SIG-M5 treated with dmso at 0.1 percent for 504 hours (cell line): ENCODE results near the gene ADAD2.
A peak's percentile ranks its signal among the peaks of the same experiment; 100 is the strongest.

ENCODE experiments used
- DNase-seq: peaks from one replicate; lab custom pipeline; 2025; ENCODE audit not compliant: unreplicated experiment; lab: John Stamatoyannopoulos, UW

Gene ADAD2

DNA sequence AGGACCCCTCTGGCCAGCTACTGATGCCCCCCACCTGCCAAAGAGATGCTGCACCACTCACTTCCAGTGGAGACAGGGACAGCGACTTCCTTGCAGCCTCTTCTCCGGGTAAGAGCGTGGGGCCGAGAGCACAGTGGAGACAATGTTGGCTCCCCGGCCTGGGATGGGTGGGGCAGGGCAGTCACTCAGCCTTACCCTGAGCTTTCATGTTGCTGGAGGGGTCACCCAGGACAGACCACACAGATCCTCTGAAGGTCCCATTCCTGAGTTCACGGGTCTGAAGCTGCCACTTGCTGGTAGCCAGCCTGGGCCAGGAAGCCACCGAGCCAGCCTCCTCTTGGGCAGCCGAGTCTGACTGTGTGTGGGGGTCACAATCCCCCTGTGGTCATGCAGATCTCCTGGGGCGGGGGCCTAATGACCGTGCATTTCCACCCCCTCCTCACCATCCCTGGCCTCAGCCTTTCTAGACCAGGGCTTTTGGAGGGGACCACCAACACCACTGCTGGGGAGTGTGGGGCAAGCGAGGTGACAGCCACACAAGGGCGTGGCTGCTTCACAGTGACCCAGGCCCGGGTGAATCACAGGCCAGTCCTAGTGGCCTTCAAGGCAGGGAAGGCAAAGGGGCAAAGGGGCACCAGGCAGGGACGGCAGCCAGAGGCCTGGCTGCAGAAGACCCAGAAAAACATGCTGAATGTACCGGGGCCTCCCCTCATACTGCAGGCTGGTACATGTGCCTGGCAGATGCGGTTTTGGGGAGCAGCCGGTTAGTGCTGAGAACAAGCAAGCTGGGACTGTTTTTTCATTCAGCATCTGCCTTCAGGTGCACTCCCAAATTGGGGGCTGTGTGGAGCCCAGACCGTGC is 14.5 kb upstream of the ADAD2 start:
- DNase-seq = no peak

GRCh38 chr16:84177741-84178073 is 13.2 kb upstream of the ADAD2 start:
- no peak for DNase-seq

DNA sequence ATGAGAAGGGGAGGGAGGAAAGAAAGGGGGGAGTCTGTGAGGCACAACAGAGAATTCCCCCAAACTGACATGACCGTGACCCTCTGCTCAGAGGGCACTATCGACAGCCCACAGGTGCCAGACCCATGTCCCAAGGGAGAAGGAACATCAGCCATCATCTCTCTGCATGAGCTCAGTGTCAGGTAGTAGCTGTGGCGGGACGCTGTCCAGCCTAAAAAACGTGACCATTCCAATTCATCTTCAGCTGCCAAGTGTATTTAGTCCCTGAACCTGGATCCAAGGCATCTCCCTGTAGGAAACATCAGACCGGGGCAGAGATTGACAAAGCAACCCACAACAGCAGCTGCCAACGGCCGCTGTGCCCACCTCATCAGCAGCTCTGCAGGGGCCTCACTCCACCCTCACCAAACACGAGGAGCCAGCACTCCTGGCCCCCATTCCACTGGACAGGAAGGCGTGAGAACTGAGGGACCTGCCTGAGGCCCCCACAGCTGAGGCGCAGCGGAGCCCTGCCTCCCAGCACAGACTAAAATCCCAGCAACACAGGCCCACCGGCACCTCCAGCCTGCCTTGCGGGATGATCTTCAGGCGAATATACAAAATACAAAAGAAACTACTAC is 12.7 kb upstream of the ADAD2 start:
- DNase-seq = no peak

- no peak for DNase-seq
These were observed 11.9 kb upstream of the ADAD2 start for GRCh38 chr16:84178892-84179611.

DNA sequence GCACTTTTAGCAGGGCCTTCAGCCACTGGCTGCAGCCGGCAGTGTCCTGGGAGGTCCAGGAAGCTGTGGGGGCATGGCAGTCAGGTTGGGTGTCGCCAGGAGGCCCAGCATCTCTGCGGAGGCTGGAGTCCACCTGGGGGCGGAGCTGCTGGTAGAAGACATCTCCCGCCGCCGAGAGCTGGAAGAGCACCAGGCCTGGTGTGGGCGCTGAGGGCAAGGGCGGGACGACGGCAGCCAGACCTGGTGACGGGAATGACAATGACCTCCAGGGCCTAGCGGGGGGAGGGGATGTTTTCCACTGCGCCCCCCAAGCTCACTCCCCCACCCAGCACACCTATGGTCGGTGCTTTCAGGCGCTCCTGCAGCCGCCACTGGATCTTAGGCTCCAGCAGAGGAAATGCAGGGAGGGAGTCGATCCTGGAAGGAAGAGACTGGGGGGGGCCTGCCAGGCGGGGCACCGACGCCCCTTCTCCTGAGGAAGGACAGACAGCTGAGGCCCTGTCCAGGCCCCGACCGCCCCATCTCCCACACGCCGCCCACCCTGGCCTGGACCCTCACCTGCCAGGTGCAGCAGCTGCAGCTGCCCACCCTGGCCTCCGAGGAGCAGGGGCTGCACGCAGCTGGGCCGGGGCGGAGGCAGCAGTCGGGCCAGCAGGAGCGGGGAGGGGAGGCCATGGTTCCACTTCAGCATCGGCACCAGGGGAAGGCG is 11.2 kb upstream of the ADAD2 start:
- DNase-seq = no peak

DNA sequence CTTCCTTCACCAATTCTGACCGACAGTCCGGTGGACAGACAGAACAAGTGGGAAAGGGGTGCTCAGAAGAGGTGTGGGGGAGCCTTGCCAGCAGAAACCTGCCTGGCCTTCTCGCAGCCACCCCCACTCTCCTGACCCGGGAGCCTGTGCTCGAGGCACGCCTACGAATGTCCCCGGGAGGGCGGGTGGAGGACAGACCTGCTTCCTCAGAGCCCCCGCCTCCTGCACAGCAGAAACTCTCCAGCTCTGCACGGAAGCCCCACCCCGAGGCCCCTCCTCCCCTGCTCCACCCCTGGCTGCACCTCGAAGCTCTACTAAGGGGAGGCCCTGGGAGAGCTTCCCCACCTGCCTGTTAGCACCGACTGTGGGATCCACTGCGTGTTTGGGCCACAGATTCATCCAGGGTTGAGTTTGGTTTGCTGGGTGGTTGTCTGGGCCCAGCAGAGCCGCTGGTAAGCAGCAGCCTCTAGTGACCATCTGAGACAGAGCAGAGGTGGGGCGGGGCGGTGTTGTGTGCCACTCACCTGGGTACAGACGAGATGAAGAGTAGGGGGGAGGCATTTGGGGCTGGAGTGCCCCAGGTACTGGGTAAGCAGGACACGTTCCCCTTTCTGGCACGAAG is 10.3 kb upstream of the ADAD2 start:
- no peak for DNase-seq

GRCh38 chr16:84181144-84181915 is 9.6 kb upstream of the ADAD2 start:
- DNase-seq = no peak

DNA sequence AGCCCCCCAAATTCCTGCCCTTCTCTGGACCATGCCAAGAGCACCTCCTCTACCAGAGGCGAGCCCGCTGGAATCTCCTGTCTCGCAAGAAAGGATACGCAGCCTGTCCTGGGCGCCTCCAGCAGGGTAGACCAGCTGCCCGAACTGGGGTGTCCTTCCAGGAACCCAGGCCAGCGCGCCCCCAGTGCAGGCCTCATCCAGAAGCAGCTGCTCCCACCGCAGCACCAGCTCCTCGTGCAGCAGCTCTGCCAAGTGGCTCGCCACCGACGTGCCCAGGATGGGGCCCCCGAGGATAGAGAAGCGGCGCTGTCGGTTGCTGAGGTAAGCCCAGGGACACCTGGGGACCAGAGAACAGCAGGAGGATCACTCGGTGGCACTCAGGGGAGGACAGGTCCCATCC is 8.9 kb upstream of the ADAD2 start:
- DNase-seq = no peak

GRCh38 chr16:84182680-84183571 is 8.0 kb upstream of the ADAD2 start:
- no peak for DNase-seq

GRCh38 chr16:84183572-84183875 is 7.4 kb upstream of the ADAD2 start:
- DNase-seq = no peak

- no peak for DNase-seq
These were observed 6.9 kb upstream of the ADAD2 start for GRCh38 chr16:84183911-84184591.

DNA sequence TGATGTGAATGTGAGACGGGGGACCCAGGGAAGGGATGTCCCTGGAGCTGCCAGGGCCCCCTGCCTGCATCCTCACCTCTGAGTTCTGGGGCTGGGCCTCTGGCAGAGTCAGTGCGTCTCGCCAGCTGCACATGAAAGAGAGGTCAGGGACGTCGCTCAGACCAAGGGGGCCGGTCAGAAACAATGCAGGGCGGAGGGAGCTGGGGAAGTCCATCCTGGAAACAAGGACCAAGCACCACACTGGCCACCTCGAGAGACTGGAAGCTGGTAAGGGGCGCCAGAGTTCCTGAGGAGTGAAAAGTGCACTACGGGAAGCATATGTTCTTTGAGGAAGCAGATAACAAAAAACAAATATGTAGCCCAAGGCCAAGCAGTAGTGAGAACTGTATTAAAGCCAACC is 6.2 kb upstream of the ADAD2 start:
- DNase-seq = no peak

DNA sequence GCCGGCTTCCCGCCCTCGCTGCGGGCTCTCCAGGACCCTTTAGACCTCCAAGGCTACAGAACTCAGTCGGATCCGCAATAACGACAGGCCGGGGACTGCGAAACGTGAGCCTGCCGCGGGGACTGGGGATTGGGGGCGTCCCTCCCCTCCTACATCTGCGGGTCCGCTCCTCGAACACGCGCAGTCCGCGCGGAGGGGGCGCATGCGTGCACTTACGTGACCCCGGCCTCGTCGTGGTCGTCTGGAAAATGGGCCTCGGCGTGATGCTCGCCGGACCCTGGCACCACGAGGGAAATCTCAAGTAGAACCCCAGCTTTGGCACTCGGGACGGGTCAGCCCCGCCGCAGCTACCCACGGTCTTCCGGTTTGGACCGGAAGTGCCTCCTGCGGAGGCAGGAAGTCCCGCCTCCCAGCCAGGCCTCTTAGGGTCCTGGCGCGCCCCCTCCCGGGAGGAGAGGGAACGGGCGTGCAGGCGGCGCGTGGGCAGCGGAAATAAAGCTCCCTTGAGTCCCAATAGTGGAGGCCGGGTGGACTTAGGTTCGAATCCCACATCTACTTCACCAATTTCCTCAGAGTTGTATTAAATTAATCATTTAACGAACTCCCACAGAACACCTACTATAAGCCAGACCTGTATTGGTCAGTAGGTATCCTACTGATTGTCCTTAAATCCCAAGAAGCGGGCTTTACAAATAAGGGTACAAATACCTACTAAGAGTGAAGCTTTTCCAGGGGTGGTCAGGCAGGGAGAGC is 4.1 kb upstream of the ADAD2 start, which contains the start of gene TAF1C:
TAF1C (minus strand) TSS at position 373 of the 753 bp plus-strand sequence. CDS start 2,069 bp downstream, outside the sequence.
- peak; percentile 87 for DNase-seq

DNA sequence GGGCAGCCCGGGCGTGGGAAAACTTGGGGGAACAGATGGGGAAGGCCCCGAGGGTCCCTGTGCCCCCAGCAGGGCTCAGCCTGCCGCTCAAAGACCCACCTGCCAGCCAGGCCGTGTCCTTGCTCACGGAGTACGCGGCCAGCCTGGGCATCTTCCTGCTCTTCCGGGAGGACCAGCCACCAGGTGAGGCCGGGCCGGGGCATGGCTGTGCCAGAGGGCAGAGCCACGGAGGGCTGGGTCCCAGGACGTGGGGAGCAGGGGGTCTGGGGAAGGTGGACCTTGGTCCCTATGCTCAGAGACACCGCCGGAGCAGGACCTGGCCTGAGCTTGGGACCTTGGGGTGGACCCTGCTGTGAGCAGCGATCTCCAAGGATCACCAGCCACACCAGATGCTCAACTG is 509 bp downstream of the ADAD2 start:
- DNase-seq = no peak

- DNase-seq = no peak
These were observed 2.5 kb downstream of the ADAD2 start for GRCh38 chr16:84193480-84193879.

GRCh38 chr16:84194018-84194417 is 3.1 kb downstream of the ADAD2 start:
- DNase-seq = no peak

DNA sequence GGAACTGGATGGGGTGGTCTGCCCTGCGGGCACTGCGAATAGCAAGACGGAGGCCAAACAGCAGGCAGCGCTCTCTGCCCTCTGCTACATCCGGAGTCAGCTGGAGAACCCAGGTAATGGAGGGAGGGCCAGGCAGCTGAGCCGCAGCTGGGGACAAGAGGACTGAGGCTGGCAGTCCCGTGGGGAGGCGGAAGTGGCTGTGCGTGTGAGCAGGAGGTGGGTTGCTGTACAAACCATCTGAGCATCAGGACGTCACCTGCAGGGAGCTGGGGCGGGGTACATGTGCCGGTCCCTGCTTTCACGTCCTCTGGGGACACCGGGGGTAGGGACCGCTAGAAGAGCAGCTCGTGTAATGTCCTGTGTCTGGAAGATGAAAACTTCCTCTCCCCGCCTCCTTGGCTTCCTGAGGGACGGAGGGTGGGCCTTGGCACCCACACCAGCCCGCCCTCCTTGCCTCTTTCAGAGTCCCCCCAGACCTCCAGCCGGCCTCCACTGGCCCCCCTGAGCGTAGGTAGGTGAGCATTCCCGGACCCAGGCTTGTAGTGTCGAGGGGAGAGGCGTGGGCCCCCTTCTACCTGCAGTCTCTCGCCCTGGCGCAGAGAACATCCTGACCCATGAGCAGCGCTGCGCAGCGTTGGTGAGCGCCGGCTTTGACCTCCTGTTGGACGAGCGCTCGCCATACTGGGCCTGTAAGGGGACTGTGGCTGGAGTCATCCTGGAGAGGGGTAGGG is 3.7 kb downstream of the ADAD2 start:
- DNase-seq = no peak
